OCI-LY1 (cell line): Measurements from ENCODE around the gene TSEN15.

Experiments
- H2AFZ ChIP-seq: fragments of 200-600 bp; sonication (generic), shearing (Covaris generic); 2 replicates; pipeline ENCODE4 v1.6.0; 2014; ENCODE audit warnings: antibody characterized with exemption, mild to moderate bottlenecking, low read length
- H3F3A ChIP-seq: fragments of 200-600 bp; sonication (generic), shearing (Covaris generic); 2 replicates; pipeline ENCODE4 v1.6.0; 2014; ENCODE audit warnings: mild to moderate bottlenecking, antibody characterized with exemption, low read length, moderate library complexity; ENCODE audit not compliant: insufficient read depth
- H3K27ac ChIP-seq: fragments of 200-600 bp; sonication (generic); 2 replicates; pipeline ENCODE4 v1.5.1; 2014; ENCODE audit warnings: low read length, mixed run types, mild to moderate bottlenecking, low read depth; ENCODE audit not compliant: poor library complexity, severe bottlenecking
- H3K27me3 ChIP-seq: fragments of 200-600 bp; sonication (generic); 2 replicates; pipeline ENCODE4 v1.6.0; 2014; ENCODE audit warnings: antibody characterized with exemption, mild to moderate bottlenecking, low read length, moderate library complexity; ENCODE audit not compliant: insufficient read depth
- H3K36me3 ChIP-seq: fragments of 200-600 bp; sonication (generic); 2 replicates; pipeline ENCODE4 v1.6.1; 2014; ENCODE audit warnings: mild to moderate bottlenecking, antibody characterized with exemption, low read length, moderate library complexity, mixed read lengths; ENCODE audit not compliant: insufficient read depth
- H3K4me1 ChIP-seq: fragments of 200-600 bp; sonication (generic); 2 replicates; pipeline ENCODE4 v1.5.1; 2014; ENCODE audit warnings: mild to moderate bottlenecking, low read length, moderate library complexity; ENCODE audit not compliant: insufficient read depth, severe bottlenecking
- H3K4me2 ChIP-seq: fragments of 200-600 bp; sonication (generic), shearing (Covaris generic); 2 replicates; pipeline ENCODE4 v1.6.1; 2014; ENCODE audit warnings: low read length
- H3K4me3 ChIP-seq: fragments of 200-600 bp; sonication (generic); 2 replicates; pipeline ENCODE4 v1.5.1; 2014; ENCODE audit warnings: low read length, low read depth, mild to moderate bottlenecking, mixed read lengths; ENCODE audit not compliant: poor library complexity, severe bottlenecking
- H3K79me2 ChIP-seq: fragments of 200-600 bp; shearing (Covaris generic); 2 replicates; pipeline ENCODE4 v1.6.1; 2016; ENCODE audit warnings: mixed run types, low read length, mixed read lengths; ENCODE audit not compliant: insufficient read depth
- H3K9ac ChIP-seq: fragments of 200-600 bp; sonication (generic), shearing (Covaris generic); 2 replicates; pipeline ENCODE4 v1.6.1; 2014; ENCODE audit warnings: mild to moderate bottlenecking, low read length, mixed read lengths
- H3K9me2 ChIP-seq: fragments of 200-600 bp; sonication (generic), shearing (Covaris generic); 2 replicates; pipeline ENCODE4 v1.6.1; 2014; ENCODE audit warnings: low read depth, mild to moderate bottlenecking, low read length, mixed read lengths
- H3K9me3 ChIP-seq: fragments of 200-600 bp; shearing (Covaris generic); 2 replicates; pipeline ENCODE4 v1.6.1; 2014; ENCODE audit warnings: low read length, mixed read lengths
- H4K20me1 ChIP-seq: fragments of 200-600 bp; sonication (generic), shearing (Covaris generic); 2 replicates; pipeline ENCODE4 v1.6.0; 2016; ENCODE audit warnings: mild to moderate bottlenecking, low read length; ENCODE audit not compliant: insufficient read depth
- EZH2 ChIP-seq: fragments of 200-600 bp; sonication (generic), shearing (Covaris generic); IDR thresholded peaks from 2 replicates; pipeline ENCODE4 v1.8.0; 2017; ENCODE audit warnings: borderline replicate concordance, mixed run types, mild to moderate bottlenecking, antibody characterized with exemption, low read length, moderate library complexity, mixed read lengths
- TF ChIP-seq, protein P1 (sequence below): fragments of 200-600 bp; sonication (generic), shearing (Covaris generic); IDR thresholded peaks from 2 replicates; pipeline ENCODE4 v1.5.1; 2017; ENCODE audit warnings: mild to moderate bottlenecking, antibody characterized with exemption, low read length, moderate library complexity, mixed read lengths

The TSEN15 gene

GRCh38 chr1:184116287-184116686 is 64.8 kb downstream of the TSEN15 start:
- Histone ChIP-seq H3K9me3 (no peaks in the 10 kb centered on the region), H3K27ac (no peak overlapping the region), H3K4me3 (no peak overlapping the region), H3K4me1 (no peaks in the 10 kb centered on the region), H3K36me3 (no peaks in the 10 kb centered on the region), H4K20me1 (no peaks in the 10 kb centered on the region), H3K79me2 (no peaks in the 10 kb centered on the region), H3K4me2 (no peak overlapping the region), H3K9me2 (no peaks in the 10 kb centered on the region), H2AFZ (no peak overlapping the region), H3F3A (no peaks in the 10 kb centered on the region), H3K9ac (no peak overlapping the region), H3K27me3 (no peaks in the 10 kb centered on the region)
- TF ChIP-seq, protein P1, sequence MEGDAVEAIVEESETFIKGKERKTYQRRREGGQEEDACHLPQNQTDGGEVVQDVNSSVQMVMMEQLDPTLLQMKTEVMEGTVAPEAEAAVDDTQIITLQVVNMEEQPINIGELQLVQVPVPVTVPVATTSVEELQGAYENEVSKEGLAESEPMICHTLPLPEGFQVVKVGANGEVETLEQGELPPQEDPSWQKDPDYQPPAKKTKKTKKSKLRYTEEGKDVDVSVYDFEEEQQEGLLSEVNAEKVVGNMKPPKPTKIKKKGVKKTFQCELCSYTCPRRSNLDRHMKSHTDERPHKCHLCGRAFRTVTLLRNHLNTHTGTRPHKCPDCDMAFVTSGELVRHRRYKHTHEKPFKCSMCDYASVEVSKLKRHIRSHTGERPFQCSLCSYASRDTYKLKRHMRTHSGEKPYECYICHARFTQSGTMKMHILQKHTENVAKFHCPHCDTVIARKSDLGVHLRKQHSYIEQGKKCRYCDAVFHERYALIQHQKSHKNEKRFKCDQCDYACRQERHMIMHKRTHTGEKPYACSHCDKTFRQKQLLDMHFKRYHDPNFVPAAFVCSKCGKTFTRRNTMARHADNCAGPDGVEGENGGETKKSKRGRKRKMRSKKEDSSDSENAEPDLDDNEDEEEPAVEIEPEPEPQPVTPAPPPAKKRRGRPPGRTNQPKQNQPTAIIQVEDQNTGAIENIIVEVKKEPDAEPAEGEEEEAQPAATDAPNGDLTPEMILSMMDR, result no peak
- no peak for TF ChIP-seq EZH2

DNA sequence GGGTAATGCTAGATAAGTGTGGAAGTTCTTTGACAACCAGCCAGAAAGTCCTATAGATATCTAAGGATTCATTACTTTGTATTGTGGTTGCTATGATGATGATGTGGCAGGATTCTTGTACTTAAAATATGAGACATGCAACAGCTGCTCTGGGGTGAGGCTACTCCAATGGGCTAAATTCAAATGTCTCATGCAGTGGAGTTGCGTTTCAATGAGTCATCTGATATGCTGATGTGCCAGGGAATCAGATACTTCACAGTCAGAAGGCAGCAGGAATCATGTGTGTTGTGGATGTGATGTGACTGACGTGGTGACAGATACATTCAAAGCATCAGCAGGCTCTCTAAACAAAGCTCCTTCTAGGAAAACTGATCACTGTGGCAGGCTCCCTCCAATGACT is 66.5 kb downstream of the TSEN15 start:
- Histone ChIP-seq H3F3A (no peaks in the 10 kb centered on the region), H3K9me3 (no peaks in the 10 kb centered on the region), H2AFZ (no peak overlapping the region), H3K4me3 (no peak overlapping the region), H3K4me1 (no peaks in the 10 kb centered on the region), H3K9ac (no peak overlapping the region), H3K9me2 (no peaks in the 10 kb centered on the region), H3K27ac (no peak overlapping the region), H3K4me2 (no peak overlapping the region), H3K36me3 (no peaks in the 10 kb centered on the region), H3K27me3 (no peaks in the 10 kb centered on the region), H4K20me1 (no peaks in the 10 kb centered on the region), H3K79me2 (no peaks in the 10 kb centered on the region)
- TF ChIP-seq, protein P1, result no peak
- no peak for TF ChIP-seq EZH2
